ENCODE data around the gene SLC35F1.

Gene SLC35F1

GRCh38 chr6:118148561-118148960 lies 241.5 kb downstream of the SLC35F1 start:
- no peak for TF ChIP-seq CTCF (IDR thresholded peaks at IDR 0.05)

GRCh38 chr6:118152524-118152923 lies 245.5 kb downstream of the SLC35F1 start:
- TF ChIP-seq CTCF (IDR thresholded peaks at IDR 0.05) = no peak

GRCh38 chr6:118161343-118161742 lies 254.3 kb downstream of the SLC35F1 start:
- no peak for TF ChIP-seq CTCF (IDR thresholded peaks at IDR 0.05)

DNA sequence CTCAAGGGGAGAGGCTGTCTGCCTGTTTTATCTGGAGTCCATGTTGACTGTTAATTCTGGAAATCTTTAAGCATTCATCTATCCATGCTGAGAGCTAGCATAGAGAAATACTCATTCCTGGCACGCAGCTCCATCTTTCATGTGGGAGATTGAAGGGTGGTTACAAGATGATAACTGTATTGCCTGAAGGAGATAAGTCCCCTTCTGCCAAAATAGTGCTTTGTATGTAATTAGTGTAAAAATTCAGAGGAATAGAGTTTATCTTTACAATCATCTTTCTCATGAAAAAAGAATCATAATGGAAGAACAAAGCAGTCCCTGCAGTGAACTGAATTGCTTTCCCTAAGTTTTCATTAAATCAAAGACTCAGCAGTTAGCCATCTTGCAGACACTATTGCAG lies 256.5 kb downstream of the SLC35F1 start:
- TF ChIP-seq CTCF (IDR thresholded peaks at IDR 0.05) = no peak

DNA sequence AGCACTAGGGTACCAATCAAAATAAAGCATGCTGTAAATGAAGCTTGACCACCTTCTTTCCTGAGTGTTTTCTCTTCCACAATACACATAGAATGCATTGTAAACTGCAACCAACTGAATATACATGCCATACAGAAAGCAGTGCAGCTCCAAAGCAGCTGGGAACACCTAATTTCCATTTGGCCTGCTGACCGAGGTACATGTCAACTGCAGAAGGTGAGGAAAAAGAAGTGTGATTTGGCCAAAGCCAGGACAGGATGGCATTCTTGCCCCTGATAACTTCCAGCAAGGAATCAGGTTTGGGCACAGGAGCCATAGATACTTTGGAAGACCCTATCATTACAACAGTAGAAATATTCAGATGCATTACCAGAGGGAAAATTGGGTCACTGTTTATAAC lies 258.4 kb downstream of the SLC35F1 start:
- TF ChIP-seq CTCF (IDR thresholded peaks at IDR 0.05) = no peak

DNA sequence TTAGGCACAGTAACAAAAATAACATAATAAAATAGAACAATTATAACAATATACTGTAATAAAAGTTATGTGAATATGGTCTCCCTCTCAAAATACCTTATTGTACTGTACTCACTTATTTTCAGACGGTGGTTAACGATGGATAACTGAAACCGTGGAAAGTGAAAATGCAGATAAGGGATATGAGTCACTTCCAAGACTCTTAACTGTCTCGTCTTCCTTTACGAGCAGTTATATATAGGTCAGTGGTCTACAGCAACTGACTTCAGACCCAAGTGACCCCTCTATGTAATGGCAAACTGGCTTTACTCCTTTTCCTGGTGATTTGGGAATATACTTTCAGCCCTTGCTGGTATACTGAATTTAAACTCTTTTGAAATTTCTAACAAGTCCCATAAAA lies 261.4 kb downstream of the SLC35F1 start:
- TF ChIP-seq CTCF (IDR thresholded peaks at IDR 0.05) = no peak

GRCh38 chr6:118171852-118172251 lies 264.8 kb downstream of the SLC35F1 start:
- TF ChIP-seq CTCF (IDR thresholded peaks at IDR 0.05) = no peak

DNA sequence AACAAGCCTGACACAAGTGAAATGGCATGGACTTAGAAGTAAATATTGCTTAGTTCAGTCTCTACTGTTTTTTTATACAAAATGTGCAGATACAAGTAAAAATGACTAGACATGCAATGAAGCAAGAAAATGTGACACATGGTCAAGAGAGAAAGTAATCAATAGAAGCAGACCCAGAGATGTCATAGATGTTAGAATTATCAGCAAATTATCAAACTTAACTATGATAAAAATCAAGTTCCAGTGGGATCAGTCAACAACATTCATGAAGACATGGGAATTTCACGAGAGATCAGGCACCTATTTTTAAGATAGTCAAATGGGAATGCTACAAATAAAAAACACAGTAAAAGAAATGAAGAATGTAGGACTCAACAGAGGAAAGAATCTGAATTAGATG lies 267.0 kb downstream of the SLC35F1 start:
- no peak for TF ChIP-seq CTCF (IDR thresholded peaks at IDR 0.05)
